SK-N-MC (cell line): ENCODE measurements around the gene KIF26B.

Source experiments
- EZH2 ChIP-seq: fragments of 200-600 bp; sonication (generic); IDR thresholded peaks from one replicate; pipeline ENCODE4 v1.6.1; 2017; ENCODE audit warnings: antibody characterized with exemption
- POLR2AphosphoS5 ChIP-seq: IDR thresholded peaks from 2 replicates; pipeline ENCODE4 v1.6.1; 2012; ENCODE audit warnings: mild to moderate bottlenecking, low read depth, low read length, borderline replicate concordance

DNA sequence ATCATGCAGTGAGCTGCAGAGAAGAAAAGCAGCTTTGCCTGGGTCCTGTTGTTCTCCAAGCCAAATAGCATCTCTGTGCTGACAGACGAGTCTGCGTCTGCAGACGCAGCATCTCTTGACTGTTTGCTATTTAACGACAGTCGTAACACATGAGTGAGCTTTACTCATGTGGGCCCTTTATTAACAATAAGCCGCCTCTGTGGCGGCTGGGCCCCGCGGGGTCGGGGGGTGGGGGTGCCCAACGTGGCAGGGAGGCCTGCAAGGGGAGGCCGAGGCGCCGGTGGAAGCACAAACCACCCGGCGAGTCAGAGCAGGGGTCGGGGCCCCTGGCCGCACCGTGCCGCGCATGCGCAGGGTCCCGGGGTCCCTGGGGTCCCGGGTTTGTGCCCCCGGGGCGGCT, 435.1 kb downstream of the KIF26B start:
- TF ChIP-seq POLR2AphosphoS5, result no peak
- TF ChIP-seq EZH2, result no peak
